GM18519 (cell line): ENCODE data around the gene ELP6.

Experiments used
- ATAC-seq: cut with Tn5 transposase; IDR thresholded peaks from one replicate; pipeline ENCODE4 v1.9.1; 2021; ENCODE audit warnings: mild to moderate bottlenecking, moderate library complexity; ENCODE audit not compliant: unreplicated experiment, low FRiP score

ELP6 gene, protein sequence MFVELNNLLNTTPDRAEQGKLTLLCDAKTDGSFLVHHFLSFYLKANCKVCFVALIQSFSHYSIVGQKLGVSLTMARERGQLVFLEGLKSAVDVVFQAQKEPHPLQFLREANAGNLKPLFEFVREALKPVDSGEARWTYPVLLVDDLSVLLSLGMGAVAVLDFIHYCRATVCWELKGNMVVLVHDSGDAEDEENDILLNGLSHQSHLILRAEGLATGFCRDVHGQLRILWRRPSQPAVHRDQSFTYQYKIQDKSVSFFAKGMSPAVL

DNA sequence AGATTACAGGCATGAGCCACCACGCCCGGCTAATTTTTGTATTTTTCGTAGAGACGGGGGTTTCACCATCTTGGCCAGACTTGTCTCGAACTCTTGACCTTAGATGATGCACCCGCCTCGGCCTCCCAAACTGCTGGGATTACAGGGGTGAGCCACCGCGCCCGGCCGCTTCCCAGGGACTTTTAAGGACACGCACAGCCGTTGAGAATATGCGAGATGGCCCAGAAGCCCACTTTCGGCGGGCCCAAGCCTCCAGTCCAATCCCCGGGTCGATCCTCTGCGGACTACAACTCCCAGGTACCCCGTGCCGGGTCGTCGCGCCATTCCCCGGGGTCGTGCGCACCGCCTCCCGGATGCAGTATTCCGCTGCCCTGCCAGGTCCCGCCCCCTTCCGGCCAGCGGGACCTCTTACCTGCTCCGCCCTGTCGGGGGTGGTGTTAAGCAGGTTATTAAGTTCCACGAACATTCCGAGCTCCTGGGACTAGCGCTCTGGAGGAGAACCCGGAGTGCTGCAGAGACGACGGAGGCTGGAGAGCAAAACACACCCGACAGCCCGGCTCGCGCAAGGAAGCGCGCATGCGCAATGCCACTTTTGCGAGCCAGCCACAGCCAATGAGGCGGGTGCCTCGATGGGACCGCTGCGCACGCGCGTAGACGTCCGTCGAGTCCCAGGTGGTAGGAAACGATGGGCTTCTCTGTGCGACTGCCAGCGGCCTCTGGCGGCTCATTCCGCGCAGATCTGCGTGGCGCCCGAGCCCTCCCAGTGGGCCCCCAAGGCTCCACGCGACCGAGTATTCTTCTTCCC is at the start of gene ELP6:
Gene ELP6 (minus strand): TSS at position 588 of the 805 bp plus-strand sequence. CDS start 122 bp downstream, at position 466.
- peak; percentile 76 for ATAC-seq

GRCh38 chr3:47556351-47556750 is 42.8 kb upstream of the ELP6 start:
- ATAC-seq, result no peak

- ATAC-seq, result no peak
Measured at GRCh38 chr3:47554335-47554734, 40.8 kb upstream of the ELP6 start.

GRCh38 chr3:47553407-47553806 is 39.9 kb upstream of the ELP6 start:
- ATAC-seq, result no peak

DNA sequence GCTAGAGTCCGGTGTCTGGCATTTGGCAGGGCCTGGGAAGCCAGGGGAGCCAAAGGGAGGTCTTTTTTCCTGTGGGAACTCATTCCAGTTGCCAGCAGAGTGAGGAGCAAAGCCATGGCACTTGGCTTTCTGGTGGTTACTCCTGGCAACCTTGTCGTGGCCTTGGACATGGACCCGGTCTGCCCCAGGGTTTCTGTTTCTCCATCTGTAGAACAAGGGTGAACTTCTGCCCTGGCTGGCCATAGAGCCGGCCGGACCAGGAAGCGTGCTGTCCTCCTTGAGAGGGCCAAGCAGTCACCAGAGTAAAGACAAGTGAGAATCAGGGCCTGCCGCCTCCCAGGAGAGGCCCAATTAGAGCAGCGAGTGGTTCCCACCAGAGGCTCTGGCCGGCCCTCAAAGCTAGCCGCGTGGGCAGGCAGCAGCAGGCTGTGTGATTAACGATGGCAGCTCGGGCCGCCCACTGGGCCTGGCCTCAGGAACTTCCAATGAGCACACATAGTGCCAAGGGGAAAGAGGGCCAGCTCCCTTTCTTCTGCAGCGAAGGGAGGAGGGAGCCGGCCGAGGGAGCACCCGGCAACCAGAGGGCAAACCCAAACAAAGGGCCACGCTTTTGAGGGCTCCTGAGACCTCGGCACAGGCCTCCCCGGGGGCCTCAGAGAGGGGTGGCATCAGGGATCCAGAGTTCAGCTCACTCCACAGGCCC is 29.1 kb upstream of the ELP6 start:
- no peak for ATAC-seq

DNA sequence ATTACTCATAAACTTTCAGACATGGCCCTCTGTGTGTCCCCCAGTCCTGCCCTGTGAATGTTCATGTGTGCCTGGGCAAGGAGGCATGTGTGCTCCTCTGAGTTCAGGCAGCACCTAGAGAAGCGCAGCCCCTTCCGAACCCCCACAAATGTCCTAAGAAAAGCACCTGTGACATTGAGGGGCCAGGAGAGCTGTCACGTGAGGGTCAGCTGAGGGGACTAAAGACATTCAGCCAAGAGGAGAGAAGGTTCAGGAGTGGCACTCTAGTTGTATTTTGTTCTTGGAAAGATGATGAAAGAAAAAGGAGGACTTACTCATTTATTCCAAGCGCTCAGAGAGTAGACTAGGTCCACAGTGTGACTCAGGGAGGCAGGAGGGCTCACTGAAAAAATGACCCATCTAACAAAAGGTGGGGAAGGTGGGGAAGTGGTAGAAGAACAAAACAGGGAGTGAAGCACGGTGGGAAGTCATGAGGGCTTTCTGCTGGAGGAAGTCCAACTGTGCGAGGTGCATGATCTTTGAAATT is 28.1 kb upstream of the ELP6 start:
- ATAC-seq, result no peak

GRCh38 chr3:47540281-47540680 is 26.8 kb upstream of the ELP6 start:
- ATAC-seq, result no peak

DNA sequence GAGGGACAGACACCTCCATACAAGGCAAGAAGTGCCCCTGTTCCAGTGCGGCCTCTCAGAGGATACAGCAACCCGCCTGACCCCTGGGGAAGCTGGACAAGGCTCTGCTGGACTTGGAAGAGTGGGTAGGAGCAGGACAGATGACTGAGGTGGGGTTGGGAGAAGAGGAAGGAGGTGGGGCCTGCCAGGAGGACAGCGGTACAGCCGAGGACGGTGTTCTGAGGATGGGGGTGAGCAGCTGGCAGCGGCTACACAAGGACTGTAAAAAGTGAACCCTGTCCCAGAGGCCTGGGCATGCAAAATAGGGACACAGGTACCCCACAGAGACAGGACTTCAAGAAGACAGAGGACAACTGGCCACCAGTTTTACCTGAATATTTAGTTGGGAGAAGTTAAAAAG is 23.5 kb upstream of the ELP6 start:
- no peak for ATAC-seq

DNA sequence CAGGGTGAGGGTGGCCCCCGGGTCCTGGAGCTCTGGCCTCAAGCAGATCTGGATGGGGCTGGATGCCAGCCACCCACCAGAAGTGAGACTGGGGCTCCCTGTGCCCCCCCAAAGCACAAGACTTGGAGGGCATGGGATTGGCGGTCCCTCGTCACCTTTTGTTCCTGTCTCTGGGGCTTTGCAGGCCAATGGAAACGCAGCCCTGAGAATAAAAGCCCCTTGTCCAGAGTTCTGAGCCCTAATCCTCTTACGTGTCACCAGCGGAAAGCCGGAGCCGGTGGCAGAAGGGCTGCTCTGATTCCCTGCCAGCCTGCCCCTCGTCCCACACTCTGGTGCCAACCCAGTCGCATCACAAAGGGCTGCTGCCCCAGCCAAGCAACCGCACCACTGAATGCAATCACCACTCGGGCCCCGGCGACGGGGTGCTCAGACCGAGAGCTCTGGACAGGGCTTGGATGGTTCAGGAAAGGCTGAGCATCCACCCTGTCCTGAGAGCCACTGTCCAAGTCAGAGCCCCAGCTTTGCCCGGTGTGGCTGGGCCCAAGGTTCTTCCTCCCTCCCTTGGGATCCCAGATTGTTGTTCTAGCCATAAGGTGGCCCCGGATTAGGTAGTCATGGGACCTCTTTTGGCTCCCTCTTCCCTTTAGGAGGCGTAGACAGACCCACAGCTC is 22.8 kb upstream of the ELP6 start:
- ATAC-seq, result no peak

DNA sequence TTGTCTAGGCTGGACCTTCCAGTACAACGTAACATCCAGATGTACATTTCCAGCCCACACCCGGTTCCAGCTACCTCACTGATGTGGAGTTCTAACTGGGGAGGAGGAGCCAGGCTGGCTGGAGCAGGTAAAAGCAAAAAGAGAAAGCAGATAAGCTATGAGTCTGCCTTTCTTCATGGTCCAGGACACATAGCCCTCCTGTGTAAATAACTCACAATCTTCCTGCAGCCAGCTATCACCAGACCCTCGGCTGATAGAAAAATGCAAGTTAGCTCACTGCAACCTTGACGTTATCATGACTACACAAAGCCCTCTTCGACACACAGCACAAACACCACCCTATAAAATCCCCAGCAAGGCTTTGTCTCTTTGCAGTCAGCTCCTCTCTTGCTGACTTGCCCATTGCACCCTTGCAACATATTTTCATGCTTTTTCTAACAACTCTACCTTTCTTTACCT is 20.5 kb upstream of the ELP6 start:
- no peak for ATAC-seq

GRCh38 chr3:47533481-47533880 is 20.0 kb upstream of the ELP6 start:
- ATAC-seq, result no peak

GRCh38 chr3:47527952-47528725 is 14.6 kb upstream of the ELP6 start:
- ATAC-seq, result no peak

DNA sequence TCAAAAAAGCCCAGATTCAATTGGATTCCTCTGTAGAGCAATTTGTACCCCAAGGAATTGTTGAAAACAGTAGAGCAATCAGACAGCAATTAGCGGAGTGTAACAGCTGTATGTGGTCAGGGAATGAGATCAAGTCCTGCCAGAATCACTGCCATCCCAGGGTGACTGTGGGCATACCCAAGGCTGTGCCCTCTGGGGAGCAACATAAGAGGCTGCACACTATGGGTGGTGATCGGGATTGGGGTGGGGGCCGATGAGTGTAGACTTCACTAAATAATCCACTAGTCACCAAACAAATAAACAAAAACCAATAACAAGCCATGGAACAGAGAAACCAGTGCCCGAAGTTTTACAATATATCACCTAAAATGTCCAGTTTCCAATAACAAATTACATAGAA is 12.1 kb upstream of the ELP6 start:
- ATAC-seq, result no peak

- no peak for ATAC-seq
Measured at GRCh38 chr3:47523310-47524073, 10.0 kb upstream of the ELP6 start.

DNA sequence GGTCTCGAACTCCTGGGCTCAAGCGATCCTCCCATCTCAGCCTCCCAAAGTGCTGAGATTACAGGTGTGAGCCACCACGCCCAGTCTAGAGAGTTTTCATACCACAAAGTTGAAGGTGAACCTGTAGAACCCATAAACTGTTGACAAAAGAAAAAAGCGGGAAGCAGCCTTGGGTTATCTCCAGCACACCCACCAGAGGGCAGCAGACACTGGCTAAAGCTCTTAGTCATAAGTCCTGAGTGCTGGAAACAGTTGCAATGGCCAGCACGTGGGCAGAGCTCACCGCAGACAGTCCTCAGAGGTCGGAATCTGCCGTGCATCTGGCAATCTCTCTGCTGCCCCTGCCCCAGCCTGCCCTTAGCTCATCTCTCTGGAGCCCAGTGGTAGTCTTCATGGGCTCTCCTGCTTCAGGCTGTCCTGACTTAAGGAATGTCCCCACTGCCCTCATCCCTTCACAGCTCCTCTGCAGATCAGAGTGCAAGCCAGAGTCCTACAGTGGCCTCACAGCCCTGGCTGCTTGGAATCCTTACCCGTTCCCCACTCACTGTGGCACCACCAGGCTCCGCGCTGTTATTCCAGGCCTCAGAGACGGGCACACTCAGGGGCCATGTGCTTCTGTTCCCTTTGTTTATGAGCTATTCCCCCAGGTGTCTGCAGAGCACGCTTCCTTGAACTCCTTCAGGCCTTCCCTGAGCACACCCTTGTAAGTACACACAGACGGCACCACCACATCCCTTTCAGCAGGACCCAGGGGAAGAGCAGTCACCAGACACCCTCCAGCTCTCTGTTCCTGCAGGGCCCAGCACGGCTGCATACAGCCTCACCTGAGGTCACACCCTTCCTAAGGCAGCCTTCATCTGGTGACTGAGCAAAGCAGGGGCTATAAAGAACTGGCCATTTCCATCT is 8.8 kb upstream of the ELP6 start:
- ATAC-seq, result no peak

GRCh38 chr3:47520756-47521155 is 7.2 kb upstream of the ELP6 start:
- no peak for ATAC-seq

DNA sequence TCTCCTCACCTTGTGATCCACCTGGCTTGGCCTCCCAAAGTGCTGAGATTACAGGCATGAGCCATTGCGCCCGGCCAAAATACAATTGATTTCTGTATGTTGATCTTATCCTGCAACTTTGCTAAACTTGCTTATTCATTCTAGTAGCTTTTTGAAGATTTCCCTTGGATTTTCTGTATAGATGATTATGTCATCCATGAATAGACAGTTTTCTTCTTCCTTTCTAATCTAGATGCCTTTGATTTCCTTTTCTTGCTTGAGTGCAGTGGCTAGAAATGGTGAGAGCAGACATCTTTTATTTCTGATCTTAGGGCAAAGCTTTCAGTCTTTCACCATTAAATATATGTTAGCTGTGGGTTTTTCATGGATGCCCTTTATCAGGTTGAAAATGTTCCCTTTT is 4.4 kb upstream of the ELP6 start:
- ATAC-seq, result no peak

GRCh38 chr3:47515864-47516319 is 2.4 kb upstream of the ELP6 start:
- no peak for ATAC-seq
